Lower leg skin (tissue), 3 donors: ENCODE results near the gene BLID.

Experiments
- POLR2A ChIP-seq, 2 donors: fragments of 450-650 bp; IDR thresholded peaks; one replicate each; pipeline ENCODE4 v1.6.1; 2016 to 2017; ENCODE audit warnings: antibody characterized with exemption in 2 of 2, mild to moderate bottlenecking in 1 of 2, moderate library complexity in 1 of 2
- TF ChIP-seq, protein P1 (sequence below), 3 donors: fragments of 450-650 bp; IDR thresholded peaks; one replicate each; pipeline ENCODE4 v1.5.1; 2016; ENCODE audit warnings: antibody characterized with exemption in 3 of 3, mild to moderate bottlenecking in 3 of 3, moderate library complexity in 2 of 3

DNA sequence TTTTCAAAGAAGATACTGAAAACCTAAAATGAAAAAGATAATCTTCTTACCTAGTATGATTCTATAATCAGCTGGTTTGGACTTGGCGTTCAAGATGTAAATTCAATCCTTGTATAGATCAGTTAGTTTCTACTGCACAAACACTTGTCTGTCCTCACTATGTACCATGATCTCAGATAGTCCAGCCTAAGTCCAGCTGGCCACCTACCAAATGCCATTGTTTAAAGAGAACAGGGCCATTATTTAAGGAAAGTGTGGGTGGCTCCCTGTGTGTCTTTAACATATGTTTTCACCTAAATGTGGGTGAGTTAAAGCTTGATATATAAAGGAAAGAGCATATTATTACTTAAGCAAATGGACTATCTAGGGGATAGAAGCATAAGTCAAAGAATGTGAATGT, 38.6 kb downstream of the BLID start:
- TF ChIP-seq, protein P1, sequence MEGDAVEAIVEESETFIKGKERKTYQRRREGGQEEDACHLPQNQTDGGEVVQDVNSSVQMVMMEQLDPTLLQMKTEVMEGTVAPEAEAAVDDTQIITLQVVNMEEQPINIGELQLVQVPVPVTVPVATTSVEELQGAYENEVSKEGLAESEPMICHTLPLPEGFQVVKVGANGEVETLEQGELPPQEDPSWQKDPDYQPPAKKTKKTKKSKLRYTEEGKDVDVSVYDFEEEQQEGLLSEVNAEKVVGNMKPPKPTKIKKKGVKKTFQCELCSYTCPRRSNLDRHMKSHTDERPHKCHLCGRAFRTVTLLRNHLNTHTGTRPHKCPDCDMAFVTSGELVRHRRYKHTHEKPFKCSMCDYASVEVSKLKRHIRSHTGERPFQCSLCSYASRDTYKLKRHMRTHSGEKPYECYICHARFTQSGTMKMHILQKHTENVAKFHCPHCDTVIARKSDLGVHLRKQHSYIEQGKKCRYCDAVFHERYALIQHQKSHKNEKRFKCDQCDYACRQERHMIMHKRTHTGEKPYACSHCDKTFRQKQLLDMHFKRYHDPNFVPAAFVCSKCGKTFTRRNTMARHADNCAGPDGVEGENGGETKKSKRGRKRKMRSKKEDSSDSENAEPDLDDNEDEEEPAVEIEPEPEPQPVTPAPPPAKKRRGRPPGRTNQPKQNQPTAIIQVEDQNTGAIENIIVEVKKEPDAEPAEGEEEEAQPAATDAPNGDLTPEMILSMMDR (IDR thresholded peaks at IDR 0.05): no peak
- no peak for TF ChIP-seq POLR2A (IDR thresholded peaks at IDR 0.05)
